NCI-H2107 (cell line): ENCODE data around the gene ARL4A.
A peak's percentile ranks its signal among the peaks of the same experiment; 100 is the strongest.

ENCODE experiments used
- DNase-seq: peaks from one replicate; lab custom pipeline; 2025; lab: John Stamatoyannopoulos, UW

ARL4A gene

DNA sequence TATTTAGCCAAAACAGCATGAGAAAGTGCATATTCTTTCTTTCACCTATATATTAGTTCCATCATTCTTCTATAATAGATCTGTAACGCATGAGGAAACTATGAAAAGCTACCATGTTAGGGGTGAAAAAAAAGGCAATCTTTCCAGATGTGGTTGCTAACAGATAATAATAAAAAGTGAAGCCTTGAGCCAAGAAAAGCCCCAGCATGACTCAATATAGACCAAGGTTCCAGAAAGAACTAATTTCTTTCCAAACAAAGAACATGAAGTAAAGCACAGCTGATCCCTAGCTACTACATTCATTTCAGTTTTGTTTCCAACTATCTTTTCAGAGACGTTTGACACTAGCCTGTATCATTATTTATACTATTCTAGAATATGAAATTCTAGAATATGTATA lies 16.4 kb downstream of the ARL4A start:
- DNase-seq = no peak

- DNase-seq = no peak
These were observed 18.4 kb downstream of the ARL4A start for GRCh38 chr7:12705878-12706277.

DNA sequence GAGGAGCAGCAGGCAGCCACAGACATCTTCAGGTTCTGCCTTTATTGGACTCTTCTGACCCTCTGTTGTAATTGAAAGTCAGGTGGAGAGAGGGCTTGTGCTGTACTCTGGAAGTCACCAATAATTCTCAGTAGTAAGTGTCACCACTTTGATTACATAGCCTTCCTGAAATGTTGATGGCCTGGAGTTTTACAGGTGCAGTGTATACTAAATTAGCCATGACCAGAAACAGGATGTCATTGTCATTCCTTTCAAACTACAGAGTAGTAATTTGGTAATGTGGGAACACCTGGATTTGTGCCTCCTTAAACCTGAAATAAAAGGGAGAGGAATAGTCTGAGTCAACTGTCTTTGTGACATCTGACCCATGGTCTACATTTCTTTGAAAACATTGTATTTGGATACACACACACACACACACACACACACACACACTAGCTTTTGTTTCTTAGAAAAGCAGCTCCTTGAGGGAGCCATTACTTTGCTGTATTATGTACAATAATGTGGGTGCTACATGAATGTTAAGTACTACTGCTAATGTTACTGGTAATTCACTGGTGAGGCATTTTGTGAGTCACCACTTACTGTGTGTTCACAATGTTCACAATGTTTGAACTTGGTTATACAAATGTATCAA lies 19.6 kb downstream of the ARL4A start:
- DNase-seq = peak; percentile 69

DNA sequence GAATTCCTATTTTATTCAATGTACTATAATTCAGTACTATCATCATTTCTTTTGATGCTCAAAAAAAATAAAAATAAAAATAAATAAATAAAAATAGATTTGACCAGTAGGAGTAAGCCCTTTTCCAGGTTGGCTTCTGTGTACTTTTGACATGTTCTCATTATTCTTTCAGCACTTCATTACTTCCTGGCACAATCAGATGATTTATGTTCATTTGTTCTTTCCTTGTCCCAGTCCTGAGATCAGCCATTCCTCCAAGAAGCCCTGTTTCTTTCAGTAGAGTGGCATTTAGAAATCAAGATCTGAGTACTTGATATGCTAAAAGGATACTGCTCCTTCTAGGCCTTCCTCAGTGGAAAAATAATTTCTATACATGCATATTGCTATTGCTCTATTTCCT lies 20.9 kb downstream of the ARL4A start:
- DNase-seq = no peak

DNA sequence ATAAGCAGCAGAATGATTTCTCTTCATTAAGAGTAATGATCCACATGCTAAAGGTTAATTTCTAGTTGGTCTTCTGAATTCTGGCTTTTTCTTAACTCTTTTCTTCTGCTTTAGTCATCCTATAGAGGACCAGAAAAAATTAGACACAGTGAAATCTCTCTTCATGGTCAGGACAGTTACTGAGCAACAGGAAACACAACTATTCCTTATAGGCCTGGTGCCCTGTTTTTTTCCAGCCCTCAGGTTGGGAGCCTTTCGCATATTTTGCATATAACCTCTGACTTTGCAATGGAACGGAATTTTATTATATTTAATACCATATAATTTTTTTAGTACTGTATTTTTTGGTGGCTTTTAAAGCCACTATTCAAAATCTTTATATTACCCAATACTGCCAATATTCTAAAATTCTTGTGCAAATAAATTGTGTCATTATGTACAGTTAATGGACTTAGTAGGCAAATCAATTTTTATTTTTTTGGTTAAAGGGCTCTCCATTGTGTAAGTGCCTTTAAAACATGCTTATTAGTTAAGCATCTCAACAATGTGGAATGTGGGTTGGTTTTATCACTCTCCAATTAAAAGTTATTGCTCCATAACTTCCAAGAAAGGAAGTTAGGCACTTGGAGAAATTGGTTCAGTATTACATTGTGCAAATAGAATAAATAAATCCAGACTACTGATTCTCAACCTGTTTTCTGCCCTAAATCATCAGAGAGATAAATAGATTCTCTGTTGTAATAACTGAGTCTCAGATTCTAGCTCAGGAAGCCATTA lies 22.5 kb downstream of the ARL4A start:
- DNase-seq = no peak

GRCh38 chr7:12711124-12711523 lies 23.7 kb downstream of the ARL4A start:
- DNase-seq = no peak

- DNase-seq = no peak
These were observed 24.8 kb downstream of the ARL4A start for GRCh38 chr7:12712236-12712635.

DNA sequence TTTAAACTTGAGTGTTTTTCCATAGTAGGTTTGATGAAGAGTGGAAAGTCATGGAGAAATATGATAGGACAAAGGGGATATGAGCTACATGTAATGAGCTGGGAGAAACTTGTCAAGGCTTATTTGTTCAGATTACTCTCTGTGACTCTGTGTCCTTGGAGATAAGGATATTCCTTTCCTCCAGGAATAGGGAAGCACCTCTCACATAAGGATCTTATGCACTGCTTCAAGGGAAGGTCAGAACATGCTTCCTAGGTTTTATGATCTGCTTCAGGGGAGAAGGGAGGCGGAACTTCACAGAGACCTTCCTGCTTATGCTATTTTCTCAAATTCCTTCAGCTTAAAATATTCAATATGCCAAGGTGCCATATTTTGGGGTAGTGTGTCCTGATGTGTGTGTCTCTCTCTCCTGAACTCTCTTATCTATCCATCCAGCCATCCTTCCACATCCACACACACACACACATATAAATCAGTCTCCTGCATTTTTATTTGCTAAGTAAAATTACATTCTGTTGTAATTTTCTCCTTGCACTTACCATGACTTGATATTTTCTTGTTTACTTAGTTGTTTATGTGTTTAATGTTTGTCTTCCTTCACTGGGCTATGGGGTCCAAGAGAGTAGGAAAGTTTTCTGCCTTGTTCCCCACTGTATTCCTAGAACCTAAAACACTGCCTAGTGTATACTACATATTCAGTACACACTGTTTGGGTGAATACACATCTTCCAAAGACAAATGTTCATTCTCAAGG lies 26.4 kb downstream of the ARL4A start:
- DNase-seq = no peak

GRCh38 chr7:12714379-12714737 lies 26.9 kb downstream of the ARL4A start:
- DNase-seq = no peak

DNA sequence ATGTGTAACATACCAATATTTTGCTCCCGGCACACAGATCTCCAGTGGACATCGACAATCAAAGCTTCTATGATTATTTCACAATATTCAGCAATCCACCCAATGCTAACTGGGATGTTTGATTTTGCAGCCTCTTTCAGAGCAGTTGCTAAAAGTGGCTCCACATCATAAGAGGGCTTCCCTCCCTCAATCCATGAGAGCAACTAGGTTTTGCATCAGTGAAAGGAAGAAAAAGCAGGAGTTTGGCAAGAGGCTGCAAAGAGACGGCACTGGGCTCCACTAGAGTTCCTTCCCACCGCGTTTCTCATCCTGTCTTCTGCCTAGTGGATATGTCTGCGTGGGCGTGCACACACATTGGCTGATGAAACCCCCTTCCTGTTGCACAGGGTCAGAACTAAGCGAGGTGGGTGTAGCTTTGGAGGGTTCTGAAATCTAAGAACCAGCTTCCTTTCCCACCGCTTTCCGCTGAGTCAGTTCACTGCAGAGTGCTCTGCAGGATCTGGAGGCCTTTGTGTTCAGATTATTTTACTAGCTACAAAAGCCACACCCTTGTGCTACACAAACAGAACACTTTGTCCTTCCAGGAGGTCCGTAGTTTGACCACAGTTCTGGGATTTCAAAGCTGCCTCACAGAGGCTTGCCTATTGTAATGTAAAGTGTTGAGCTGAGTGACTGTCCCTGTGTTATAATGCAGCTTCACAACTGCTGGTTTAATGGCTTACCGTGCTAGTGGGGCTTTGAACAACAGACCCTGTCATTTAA lies 28.1 kb downstream of the ARL4A start:
- peak; percentile 39 for DNase-seq

DNA sequence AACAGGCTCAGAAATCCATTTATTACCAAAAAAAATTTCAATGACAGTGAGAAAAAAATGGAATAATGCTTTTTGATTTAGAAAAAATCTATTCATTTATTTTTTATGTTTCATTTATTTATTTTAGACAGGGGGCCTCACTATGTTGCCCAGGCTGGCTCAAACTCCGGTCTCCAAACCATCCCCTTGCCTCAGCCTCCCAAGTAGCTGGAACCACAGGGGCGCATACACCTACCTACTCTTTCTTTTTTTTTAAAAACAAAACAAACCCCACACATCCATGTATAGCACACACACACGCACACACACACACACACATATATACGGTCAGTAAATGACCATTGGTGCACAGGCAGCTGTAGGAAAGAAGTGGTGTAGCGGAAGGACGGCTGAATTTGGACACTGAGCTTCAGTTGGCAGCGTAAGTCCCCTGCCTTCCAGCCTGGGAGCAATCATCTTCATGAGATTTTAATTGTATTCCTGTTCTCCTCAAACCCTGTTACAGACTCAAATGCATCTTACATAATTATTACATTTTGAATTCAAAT lies 28.8 kb downstream of the ARL4A start:
- no peak for DNase-seq

DNA sequence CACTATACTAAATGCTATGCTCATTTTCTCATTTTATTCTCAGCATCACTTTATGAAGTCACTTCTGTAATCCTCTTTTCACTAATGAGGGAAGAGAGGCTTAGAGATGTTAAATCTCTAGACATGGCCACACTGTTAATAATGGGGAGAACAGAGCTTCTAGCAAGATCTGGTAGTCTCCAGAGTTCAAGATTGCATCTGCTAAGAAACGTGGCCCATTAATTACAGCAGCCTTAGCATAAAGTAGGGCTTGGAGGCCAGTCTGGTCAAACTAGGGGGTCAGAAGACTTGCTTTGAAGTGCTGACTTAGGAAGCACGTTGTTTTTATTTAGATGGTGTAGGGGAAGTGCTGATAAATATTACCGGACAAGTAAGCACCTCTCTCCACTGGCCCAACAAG lies 29.3 kb downstream of the ARL4A start:
- no peak for DNase-seq

DNA sequence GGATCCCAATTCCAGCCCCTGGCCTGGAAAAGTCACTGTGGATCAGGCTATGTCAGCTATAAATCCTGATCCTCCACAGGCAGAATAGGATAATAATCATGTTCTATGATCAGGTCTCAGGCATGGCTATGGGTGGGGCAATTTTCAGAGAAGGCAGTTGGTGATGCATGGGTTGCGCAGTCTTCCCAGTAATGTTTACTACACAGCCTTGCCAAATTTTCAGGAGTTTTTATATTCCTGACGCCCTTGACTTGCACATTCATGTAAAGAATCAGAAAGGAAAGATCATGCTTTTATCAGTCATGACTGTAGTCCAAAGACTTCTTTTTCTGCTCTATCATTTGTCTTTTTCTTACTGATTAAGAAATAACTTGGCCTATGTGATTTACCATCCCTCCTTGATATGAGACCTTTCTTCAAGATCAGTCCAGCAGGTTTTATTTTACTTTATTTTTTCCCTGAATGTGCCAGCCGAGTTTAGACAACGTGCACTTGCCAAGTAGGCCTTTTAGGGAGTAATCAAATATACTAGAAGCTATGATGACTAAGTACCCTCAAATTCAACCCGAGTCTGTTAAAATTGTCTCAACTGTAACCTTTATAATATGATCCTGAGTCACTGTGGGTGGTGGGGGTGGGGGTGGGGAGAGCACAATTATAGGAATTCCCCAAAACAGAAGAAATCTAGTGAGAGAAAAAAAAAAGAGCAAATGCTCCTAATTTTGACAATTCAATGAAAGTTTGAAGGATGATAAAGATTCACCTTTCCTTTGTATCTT lies 31.9 kb downstream of the ARL4A start:
- no peak for DNase-seq

DNA sequence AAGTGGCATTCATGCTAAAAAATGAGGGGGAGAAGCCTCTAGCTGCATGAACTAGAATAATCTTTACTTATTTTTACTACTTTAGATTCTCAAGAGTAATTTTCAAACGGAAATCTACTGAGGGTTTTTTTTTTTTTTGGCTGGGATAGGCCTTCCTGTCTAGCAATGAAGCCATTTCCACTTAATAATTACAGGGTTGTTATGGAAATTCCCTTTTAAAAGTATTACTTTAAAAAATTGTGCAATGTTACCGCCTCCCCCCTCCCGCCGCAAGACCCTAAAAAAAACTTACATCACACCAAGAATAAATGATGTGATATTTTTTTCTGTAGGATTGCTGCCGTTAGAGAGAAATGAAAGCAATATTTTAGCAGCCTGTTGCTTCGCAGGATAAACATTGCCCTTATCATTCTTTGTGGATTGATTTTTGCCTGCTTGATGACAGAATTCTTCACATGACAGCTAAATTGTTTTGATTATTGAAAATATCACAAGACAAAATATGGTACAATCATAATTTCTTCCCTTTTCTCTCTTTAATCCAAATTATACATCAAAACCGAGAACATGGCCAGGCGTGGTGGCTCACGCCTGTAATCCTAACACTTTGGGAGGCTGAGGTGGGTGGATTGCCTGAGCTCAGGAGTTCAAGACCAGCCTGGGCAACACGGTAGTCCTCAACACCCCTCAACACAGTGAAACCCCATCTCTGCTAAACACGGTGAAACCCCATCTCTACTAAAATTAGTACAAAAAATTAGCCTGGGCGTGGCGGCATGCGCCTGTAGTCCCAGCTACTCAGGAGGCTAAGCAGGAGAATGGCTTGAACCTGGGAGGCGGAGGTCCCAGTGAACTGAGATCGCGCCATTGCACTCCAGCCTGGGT lies 32.8 kb downstream of the ARL4A start:
- no peak for DNase-seq

DNA sequence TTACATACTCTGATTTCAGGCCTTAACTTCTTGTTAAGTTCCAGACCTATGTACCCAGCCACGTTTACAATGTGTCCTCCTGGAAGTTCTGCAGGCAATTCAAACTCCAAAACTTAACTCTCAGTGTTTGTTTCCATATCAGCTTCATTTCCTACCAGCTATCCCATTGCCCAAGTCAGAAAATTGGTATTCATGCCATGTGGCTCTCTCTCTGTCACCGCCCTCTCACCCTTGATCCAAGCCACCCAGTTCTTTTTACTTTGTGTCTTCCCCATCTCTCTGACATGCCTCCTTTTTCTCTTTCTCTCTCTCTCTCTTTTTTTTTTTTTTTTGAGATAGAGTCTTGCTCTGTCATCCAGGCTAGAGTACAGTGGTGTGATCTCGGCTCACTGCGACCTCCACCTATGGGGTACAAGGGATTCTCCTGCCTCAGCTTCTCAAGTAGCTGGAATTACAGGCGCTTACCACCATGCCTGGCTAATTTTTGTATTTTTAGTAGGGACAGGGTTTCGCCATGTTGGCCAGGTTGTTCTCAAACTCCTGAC lies 33.9 kb downstream of the ARL4A start:
- DNase-seq = no peak

- DNase-seq = no peak
These were observed 34.7 kb downstream of the ARL4A start for GRCh38 chr7:12722136-12722535.

GRCh38 chr7:12722636-12723605 lies 35.5 kb downstream of the ARL4A start:
- no peak for DNase-seq

DNA sequence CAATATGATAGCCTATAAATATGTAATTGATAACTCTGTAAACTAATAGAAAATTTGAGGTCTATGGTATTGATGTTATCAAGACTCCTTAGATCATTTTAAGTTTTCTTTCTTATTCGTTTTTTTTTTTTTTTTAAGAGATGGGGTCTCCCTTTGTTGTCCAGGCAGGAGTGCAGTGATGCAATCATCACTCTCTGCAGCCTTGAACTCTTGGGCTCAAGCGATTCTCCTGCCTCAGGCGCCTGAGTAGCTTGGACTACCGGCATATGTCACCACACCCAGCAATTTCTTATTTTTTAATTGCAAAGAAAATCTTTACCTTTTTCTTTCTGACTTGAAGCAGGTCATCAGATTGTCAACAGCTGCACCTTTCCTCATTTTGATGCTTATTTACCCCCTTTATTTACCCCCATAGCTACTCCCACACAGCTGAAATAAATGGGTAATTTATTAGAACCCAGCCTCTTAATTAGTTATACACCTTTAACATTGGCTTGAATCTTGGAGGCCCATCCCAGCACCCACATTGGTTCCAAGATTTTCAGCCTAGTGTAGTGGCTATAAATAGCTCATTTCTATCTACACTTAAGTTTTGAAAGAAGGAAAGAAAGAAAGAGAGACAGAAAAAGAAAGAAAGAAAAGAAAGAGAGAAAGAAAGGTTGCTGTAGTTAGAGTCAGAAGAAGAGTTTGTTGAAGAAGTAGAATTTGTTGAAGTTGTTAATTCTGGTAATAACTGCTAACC lies 38.3 kb downstream of the ARL4A start:
- DNase-seq = no peak
